HTR-8/SVneo (cell line): ENCODE data around the gene TMEM87A.
A peak's percentile ranks its signal among the peaks of the same experiment; 100 is the strongest.
"Not testable (repeated sequence)": the region's sequence is repeated elsewhere in the genome, so short reads cannot be mapped to it uniquely, and the experiment has no call there.

Source experiments
- DNase-seq: peaks from one replicate; pipeline ENCODE4 v3.0.0; 2011; ENCODE audit warnings: low spot score, mixed read lengths; ENCODE audit not compliant: insufficient read length
- FAIRE-seq: peaks from 2 replicates; lab custom pipeline; 2011; peaks lifted over from hg19 to GRCh38; lab: Jason Lieb, UNC

Gene TMEM87A

GRCh38 chr15:42272939-42273899 is at the start of gene TMEM87A, which contains the start of gene GANC:
TSS of gene TMEM87A (minus strand) at chr15:42273433. CDS start at chr15:42273398, 35 bp downstream.
TSS of gene GANC (plus strand) at chr15:42273201. CDS start at chr15:42274482, 1,281 bp downstream.
- DNase-seq (peak; percentile 92), FAIRE-seq (peak; percentile 4)

- FAIRE-seq, result no peak
- DNase-seq, result no peak
These were observed 46.0 kb upstream of the TMEM87A start for GRCh38 chr15:42319206-42319605.

DNA sequence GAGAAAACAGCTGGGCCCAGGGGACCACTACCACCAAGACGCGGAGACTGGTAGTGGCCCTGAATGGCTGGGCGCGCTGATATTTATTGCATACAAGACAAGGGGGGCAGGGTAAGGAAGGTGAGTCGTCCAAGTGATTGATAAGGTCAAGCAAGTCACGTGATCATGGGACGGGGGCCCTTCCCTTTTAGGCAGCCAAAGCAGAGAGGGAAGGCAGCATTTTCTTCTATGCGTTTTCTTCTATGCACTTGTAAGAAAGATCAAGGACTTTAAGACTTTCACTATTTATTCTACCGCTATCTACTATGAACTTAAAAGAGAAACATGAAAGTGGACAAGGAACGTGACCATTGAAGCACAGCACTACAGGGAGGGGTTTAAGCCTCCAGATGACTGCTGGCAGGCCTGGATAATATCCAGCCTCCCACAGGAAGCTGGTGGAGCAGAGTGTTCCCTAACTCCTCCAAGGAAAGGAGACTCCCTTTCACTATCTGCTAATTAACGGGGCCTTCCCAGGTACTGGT is 43.1 kb upstream of the TMEM87A start:
- FAIRE-seq, DNase-seq: not testable (repeated sequence)

DNA sequence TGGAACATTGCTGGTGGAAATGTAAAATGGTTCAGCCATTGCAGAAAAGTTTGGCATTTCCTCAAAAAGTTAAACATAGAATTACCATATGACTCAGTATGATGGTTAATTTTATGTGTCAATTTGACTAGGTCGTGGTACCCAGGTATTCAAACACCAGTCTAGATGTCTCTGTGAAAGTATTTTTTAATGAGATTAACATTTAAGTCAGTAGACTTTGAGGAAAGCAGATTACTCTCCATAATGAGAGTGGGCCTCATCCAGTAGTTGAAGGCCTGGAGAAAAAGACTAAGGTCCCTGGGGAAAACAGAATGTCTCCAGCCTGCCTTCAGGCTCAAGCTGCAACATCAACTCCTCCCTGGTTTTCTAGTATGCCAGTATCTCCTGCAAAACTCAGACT is 42.3 kb upstream of the TMEM87A start:
- FAIRE-seq (no peak), DNase-seq (no peak)

DNA sequence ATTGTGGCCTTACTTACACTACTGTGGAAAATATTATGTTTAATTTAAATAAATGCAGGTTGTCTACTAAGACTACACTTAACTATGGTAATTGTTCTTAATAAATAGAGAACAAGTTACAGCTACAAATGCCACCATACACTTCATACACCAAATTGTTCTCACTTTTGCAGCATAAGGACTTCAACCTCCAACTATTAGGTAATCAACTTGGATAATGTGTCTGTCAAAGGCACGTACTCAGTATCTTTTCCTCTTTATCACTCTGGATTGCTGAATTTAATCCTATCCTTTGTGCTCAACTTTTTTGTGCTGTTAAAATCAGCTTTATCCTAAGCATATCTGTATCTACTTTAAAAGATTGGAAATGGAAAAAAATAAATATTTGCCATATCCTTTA is 41.6 kb upstream of the TMEM87A start:
- DNase-seq (no peak), FAIRE-seq (no peak)

- no peak for FAIRE-seq
These were observed 40.2 kb upstream of the TMEM87A start for GRCh38 chr15:42313463-42313862.

DNA sequence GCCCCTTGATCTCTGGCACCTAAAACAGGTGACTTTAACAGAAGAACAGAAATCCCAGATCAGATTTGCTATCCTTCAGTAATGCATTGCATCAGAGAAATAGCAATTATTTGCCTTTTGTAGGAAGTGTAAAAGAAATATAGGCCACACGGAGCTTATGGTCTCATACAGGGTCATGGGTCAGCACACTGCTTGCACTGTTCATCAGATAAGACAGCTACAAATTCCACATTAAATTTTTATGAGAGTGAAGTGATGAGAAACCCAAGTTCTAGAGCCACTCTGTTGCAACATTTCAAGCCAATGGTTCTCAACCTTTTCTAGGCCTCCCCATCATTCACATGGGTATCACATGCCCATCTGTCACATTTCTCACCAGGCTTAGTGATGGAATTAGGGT is 33.4 kb upstream of the TMEM87A start:
- FAIRE-seq (no peak), DNase-seq (no peak)

More at GRCh38 chr15:42313463-42313862, 40.2 kb upstream of the TMEM87A start:
- DNase-seq, result no peak

DNA sequence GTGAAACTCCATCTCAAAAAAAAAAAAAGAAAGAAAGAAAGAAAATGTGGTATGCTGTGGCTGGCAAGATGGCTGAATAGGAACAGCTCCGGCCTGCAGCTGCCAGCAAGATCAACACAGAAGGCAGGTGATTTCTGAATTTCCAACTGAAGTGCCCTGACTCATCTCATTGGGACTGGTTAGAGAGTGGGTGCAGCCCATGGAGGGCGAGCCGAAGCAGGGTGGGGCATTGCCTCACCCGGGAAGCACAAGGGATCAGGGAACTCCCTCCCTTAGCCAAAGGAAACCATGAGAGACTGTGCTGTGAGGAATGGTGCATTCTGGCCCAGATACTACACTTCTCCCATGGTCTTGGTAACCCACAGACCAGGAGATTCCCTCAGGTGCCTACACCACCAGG is 27.8 kb upstream of the TMEM87A start:
- FAIRE-seq, DNase-seq: not testable (repeated sequence)

DNA sequence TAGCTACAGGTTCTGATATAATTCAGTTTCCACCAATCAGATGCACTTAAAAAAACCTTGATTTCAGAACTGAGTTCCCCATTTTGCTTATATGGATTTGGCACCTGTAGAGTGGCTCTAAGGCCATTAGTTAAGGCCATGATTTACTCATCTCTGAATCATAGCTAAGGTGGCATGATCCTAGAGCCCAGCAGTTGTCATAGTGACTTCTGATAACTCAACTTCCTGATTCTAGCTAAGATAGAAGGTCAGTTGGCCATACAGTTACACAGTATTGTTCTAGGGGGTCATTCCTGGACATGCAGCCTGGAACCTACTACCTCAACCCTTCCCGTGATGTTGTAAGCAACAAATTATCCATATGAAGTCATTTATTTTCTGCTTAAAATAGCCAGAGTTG is 15.9 kb upstream of the TMEM87A start:
- no peak for FAIRE-seq
- DNase-seq, result no peak

DNA sequence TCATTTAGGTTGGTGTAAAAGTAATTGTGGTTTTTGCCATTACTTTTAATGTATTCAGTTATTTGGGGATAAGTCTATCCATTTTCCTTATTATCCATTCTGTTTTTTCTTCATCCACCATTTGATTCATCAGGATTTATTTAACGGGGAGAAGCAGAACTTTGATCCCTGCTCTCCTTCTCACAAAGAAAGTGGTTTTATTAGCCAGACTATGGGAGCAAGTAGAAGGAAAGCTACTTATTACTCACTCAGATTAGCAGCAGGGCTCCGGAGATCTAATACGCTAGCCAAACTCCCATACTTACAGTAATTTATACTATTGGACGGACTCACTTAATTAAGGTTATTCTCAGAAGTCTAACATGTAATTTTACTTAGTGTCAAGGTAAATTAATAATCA is 14.7 kb upstream of the TMEM87A start:
- FAIRE-seq (no peak), DNase-seq (no peak)

- no peak for DNase-seq
- peak; percentile 26 for FAIRE-seq
These were observed 13.3 kb upstream of the TMEM87A start for GRCh38 chr15:42286445-42287029.

GRCh38 chr15:42285034-42285433 is 11.8 kb upstream of the TMEM87A start:
- FAIRE-seq (no peak), DNase-seq (no peak)

DNA sequence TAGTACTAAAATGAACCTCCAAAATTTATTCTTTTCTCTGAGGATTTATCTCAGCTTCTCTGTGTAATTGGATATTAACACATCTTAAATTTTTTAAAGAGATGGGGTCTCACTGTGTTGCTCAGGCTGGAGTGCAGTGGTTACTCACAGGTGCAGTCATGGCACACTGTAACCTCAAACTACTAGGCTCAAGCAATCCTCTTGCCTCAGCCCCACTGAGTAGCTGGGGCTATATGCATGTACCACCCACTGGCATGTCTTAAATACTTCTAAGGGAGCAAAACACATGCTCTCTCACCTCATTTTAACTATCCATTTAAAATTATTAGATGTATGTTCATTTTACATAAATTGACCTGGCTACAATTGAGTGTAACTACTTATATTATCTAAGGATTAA is 11.3 kb upstream of the TMEM87A start:
- no peak for DNase-seq
- no peak for FAIRE-seq

- DNase-seq (no peak), FAIRE-seq (no peak)
These were observed 10.4 kb upstream of the TMEM87A start for GRCh38 chr15:42283671-42284070.

DNA sequence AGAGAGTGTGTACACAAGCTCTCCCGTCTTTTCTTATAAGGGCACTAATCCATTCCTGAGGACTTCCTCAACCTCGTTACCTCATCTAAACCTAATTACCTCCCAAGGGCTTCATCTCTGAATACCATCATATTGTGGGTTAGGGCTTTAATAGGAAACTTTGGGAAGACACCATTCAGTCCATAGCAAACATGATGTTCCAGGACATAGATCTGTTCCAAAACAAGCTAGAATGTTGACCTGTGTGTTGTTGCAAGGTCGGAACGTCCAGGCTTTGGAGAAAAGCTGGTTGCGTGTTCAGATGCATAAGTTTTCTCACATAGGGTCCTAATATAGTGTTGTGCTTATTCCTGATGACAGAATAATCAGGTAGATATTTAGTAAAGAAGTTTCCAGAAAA is 9.7 kb upstream of the TMEM87A start:
- DNase-seq (no peak), FAIRE-seq (no peak)

DNA sequence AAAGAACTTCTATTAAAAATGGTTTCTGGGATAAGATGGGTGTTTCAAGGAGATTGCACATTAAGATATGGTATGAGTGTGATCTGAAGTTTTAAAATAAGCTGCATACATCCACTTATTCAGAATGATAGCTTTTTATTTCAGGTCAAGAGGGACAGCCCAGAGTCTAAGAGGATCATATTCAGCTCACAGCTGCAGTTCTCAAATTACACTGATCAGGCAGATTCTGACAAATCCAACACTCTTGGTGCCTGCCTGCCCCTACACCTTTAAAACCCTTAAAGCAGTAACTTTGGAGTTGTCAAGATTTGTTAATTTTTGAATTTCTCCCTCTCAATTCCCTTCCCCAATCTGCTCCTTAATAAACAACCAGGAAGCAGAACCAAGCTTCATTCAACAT is 9.1 kb upstream of the TMEM87A start:
- DNase-seq (no peak), FAIRE-seq (no peak)

DNA sequence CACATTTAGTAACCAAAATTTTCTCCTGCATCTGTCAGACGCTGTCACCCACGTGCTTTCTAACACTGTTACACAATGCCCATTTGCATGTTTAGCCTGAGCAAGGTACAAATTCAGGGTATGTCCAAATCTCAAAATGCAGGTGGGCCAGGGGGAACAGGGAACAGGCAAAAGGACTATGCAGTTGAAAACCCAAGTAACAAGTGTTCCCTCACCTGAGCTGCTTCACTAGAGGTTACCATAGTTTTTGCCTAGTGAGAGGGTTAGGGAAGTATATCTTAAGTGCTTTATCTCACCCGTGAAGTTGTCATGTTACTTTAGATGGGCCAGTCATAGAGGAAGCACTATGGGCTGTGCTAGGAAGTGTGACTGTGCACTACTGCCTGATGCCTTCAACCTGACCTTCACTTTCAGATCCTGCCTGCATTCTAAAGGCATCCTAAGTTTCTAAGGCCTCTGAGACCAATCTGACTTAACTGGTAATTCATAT is 6.0 kb upstream of the TMEM87A start:
- no peak for FAIRE-seq
- no peak for DNase-seq

DNA sequence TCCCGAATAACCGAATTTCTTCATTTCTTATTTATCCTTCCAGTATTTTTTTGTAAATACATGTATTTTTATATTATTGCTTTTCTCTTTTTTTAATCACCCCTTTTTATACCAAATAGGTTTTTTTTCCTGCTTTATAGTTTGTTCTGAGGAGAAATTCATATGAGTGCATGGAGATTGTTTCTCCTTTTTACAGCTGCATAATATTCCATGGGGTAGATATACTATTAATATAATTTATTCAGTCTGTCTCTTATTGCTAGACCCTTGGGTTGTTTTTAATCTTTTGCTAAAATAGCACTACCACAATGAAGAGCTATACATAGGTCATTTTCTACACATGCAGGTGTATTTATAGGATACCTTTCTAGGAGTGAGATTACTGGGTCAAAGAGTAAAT is 3.5 kb upstream of the TMEM87A start:
- DNase-seq, result no peak
- FAIRE-seq, result no peak

DNA sequence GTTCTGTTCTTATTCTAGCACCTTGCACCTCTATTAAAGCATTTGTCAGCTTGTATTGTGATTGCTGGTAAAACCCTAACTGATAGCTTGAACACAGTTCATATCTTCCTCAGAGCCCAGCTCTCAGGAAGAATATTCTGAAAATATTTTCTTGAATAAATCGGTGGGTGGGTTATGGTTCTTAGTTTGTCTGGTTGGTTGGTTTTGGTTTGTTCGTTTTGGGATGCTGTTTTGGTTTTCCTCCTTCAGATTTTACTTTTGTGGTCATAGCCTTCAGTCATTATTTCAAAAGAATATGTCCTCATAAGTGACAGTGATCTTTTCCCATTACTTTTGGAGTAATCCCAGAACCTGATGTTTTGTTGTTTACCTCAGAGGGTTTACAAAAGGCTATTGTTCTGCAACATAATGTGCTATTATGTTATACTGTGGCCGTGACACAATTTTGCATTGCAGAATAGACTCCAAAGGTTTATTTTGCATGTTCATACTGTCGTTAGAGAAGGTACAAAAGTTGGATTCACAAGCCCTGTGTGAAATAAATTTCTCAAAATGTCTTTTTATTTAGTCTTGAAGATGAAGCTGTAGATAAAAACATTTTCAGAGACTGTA is 2.7 kb upstream of the TMEM87A start:
- FAIRE-seq (no peak), DNase-seq (no peak)

- no peak for FAIRE-seq
These were observed 1.4 kb upstream of the TMEM87A start for GRCh38 chr15:42274702-42274989.

More at GRCh38 chr15:42274702-42274989, 1.4 kb upstream of the TMEM87A start:
- DNase-seq, result no peak
